WTC11 (cell line): ENCODE data around the gene WARS2. TPM values are rescaled to one million over a fixed set of nuclear protein-coding genes. Genes with fewer than 3 reads are reported as not detected.

Experiments used
- ATAC-seq: fragments of 200-7000 bp; cut with Tn5 transposase; 2 replicates; pipeline ENCODE4 v1.10.0; 2021; ENCODE audit warnings: mild to moderate bottlenecking, moderate library complexity
- CTCF ChIA-PET: fragments of 300-600 bp; sonication (Branson Sonifier 250); formaldehyde crosslinking; loops from one replicate; lab custom pipeline; 2021; ENCODE audit warnings: antibody characterized with exemption; lab: Charles Lee
- POLR2A ChIA-PET: fragments of 350-600 bp; sonication (Branson Sonifier 250); formaldehyde crosslinking; loops from one replicate; lab custom pipeline; 2021; ENCODE audit warnings: antibody characterized with exemption; lab: Charles Lee
- DNase-seq: peaks from one replicate; pipeline ENCODE4 v3.0.0; 2021; ENCODE audit warnings: low spot score
- H3K27ac Mint-ChIP-seq: 2 replicates; pipeline ENCODE4 v1.8.0; 2021; ENCODE audit warnings: mixed read lengths
- H3K27me3 Mint-ChIP-seq: 2 replicates; pipeline ENCODE4 v1.8.0; 2021; ENCODE audit warnings: low read depth, mild to moderate bottlenecking, moderate library complexity, mixed read lengths
- H3K36me3 Mint-ChIP-seq: 2 replicates; pipeline ENCODE4 v1.8.0; 2021; ENCODE audit warnings: mixed read lengths
- H3K4me1 Mint-ChIP-seq: 2 replicates; pipeline ENCODE4 v1.8.0; 2022; ENCODE audit warnings: mixed read lengths
- H3K4me3 Mint-ChIP-seq: 2 replicates; pipeline ENCODE4 v1.8.0; 2021; ENCODE audit warnings: mild to moderate bottlenecking, moderate library complexity, mixed read lengths
- H3K9me3 Mint-ChIP-seq: 2 replicates; pipeline ENCODE4 v1.8.0; 2021; ENCODE audit warnings: mixed read lengths
- CREB1 ChIP-seq: sonication (generic); formaldehyde crosslinking; IDR thresholded peaks from 2 replicates; pipeline ENCODE4 v1.8.0; 2023; ENCODE audit warnings: mild to moderate bottlenecking, missing genetic modification reagents
- FOXP1 ChIP-seq: sonication (generic); formaldehyde crosslinking; IDR thresholded peaks from 2 replicates; pipeline ENCODE4 v1.8.0; 2022; ENCODE audit warnings: missing genetic modification reagents, mild to moderate bottlenecking, moderate library complexity, borderline replicate concordance
- GABPB1 ChIP-seq: sonication (generic); formaldehyde crosslinking; IDR thresholded peaks from 2 replicates; pipeline ENCODE4 v1.8.1; 2023; ENCODE audit warnings: mild to moderate bottlenecking, missing genetic modification reagents
- GTF2I ChIP-seq: fragments of 250-450 bp; sonication (Bioruptor Pico); conservative IDR thresholded peaks from 2 replicates; pipeline ENCODE4 v1.4.0; 2021; ENCODE audit warnings: mild to moderate bottlenecking
- IRF2 ChIP-seq: sonication (generic); formaldehyde crosslinking; IDR thresholded peaks from 2 replicates; pipeline ENCODE4 v1.8.0; 2022; ENCODE audit warnings: low read depth, missing genetic modification reagents, borderline replicate concordance
- RORB ChIP-seq: fragments of 250-450 bp; sonication (Bioruptor Pico); IDR thresholded peaks from 2 replicates; pipeline ENCODE4 v1.9.0; 2021; ENCODE audit warnings: mild to moderate bottlenecking
- TEAD4 ChIP-seq: sonication (generic); formaldehyde crosslinking; IDR thresholded peaks from 2 replicates; pipeline ENCODE4 v1.8.0; 2022; ENCODE audit warnings: mild to moderate bottlenecking, missing genetic modification reagents
- ZNF138 ChIP-seq: sonication (generic); formaldehyde crosslinking; conservative IDR thresholded peaks from 2 replicates; pipeline ENCODE4 v1.8.1; 2022; ENCODE audit warnings: mild to moderate bottlenecking, moderate library complexity, missing genetic modification reagents
- ZNF317 ChIP-seq: sonication (generic); formaldehyde crosslinking; IDR thresholded peaks from 2 replicates; pipeline ENCODE4 v1.8.1; 2023; ENCODE audit warnings: low read depth, mild to moderate bottlenecking, moderate library complexity, missing genetic modification reagents, borderline replicate concordance
- total RNA-seq: library from RNA; stranded (reverse); gene quantifications from 3 replicates; pipeline ENCODE4 v1.2.3, GENCODE V29; 2021
- TF ChIP-seq, protein P1 (sequence below): fragments of 250-450 bp; sonication (Bioruptor Pico); IDR thresholded peaks from 2 replicates; pipeline ENCODE4 v1.9.0; 2021; ENCODE audit warnings: mild to moderate bottlenecking, borderline replicate concordance
- TF ChIP-seq, protein P2 (sequence below): sonication (generic); formaldehyde crosslinking; IDR thresholded peaks from 2 replicates; pipeline ENCODE4 v1.8.1; 2023; ENCODE audit warnings: mild to moderate bottlenecking, missing genetic modification reagents
- TF ChIP-seq, protein P3 (sequence below): sonication (generic); formaldehyde crosslinking; IDR thresholded peaks from 2 replicates; pipeline ENCODE4 v1.8.1; 2022; ENCODE audit warnings: missing genetic modification reagents, borderline replicate concordance
- TF ChIP-seq, protein P4 (sequence below): fragments of 250-450 bp; sonication (Bioruptor Pico); IDR thresholded peaks from 2 replicates; pipeline ENCODE4 v2.1.2; 2022; ENCODE audit warnings: mild to moderate bottlenecking, moderate library complexity
- TF ChIP-seq, protein P5 (sequence below): fragments of 250-450 bp; sonication (Bioruptor Pico); IDR thresholded peaks from 2 replicates; pipeline ENCODE4 v1.9.0; 2021; ENCODE audit warnings: moderate library complexity, mild to moderate bottlenecking, inconsistent platforms, borderline replicate concordance

WARS2 gene
- total RNA-seq, 1 experiment from 2014 or later, result 9.3 TPM

DNA sequence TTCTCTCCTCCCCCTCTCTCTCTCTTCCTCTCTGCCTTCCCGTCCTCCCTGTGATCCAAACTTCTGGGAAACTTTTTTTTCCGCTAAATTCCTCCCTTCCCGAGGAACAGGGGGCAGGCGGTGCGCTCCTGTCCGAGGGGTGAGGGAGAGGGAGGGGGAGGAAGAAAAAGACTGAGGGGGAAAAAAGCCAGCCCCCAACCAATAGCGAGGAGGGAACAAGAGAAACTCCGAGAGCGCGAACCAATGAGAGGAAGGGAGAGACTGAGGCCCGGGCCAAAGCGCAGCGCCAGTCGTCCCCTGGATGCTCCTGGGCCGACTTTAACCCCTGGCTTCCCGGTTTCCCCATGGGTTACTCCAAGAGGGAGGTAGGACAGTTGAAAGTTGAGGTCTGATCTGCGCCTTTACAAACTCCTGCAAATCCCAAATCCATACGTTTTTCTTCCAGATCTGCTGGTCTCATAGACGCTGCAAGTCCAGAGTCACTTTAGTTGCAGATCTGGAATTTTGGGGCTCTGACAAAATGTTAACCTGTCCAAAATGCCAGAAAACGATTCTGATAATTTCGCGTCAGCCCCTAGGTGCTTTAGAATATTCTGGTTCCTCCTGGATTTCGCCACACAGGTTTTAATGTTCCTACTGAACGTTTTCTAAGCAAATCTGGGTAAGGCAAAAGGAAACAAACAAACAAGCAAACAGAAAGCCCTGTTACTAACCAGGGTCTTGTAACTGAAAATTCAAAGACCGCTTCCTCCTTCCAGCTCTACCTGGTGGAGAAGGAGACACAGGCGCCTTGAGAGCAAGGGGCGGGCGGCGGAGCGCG, 152.1 kb downstream of the WARS2 start, which contains the start of gene TBX15 (continued):
- TF ChIP-seq, protein P1, sequence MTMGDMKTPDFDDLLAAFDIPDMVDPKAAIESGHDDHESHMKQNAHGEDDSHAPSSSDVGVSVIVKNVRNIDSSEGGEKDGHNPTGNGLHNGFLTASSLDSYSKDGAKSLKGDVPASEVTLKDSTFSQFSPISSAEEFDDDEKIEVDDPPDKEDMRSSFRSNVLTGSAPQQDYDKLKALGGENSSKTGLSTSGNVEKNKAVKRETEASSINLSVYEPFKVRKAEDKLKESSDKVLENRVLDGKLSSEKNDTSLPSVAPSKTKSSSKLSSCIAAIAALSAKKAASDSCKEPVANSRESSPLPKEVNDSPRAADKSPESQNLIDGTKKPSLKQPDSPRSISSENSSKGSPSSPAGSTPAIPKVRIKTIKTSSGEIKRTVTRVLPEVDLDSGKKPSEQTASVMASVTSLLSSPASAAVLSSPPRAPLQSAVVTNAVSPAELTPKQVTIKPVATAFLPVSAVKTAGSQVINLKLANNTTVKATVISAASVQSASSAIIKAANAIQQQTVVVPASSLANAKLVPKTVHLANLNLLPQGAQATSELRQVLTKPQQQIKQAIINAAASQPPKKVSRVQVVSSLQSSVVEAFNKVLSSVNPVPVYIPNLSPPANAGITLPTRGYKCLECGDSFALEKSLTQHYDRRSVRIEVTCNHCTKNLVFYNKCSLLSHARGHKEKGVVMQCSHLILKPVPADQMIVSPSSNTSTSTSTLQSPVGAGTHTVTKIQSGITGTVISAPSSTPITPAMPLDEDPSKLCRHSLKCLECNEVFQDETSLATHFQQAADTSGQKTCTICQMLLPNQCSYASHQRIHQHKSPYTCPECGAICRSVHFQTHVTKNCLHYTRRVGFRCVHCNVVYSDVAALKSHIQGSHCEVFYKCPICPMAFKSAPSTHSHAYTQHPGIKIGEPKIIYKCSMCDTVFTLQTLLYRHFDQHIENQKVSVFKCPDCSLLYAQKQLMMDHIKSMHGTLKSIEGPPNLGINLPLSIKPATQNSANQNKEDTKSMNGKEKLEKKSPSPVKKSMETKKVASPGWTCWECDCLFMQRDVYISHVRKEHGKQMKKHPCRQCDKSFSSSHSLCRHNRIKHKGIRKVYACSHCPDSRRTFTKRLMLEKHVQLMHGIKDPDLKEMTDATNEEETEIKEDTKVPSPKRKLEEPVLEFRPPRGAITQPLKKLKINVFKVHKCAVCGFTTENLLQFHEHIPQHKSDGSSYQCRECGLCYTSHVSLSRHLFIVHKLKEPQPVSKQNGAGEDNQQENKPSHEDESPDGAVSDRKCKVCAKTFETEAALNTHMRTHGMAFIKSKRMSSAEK (CRISPR knock-in tag), result no peak
- TF ChIP-seq FOXP1, result no peak
- no peak for TF ChIP-seq CREB1
- TF ChIP-seq ZNF138 (CRISPR knock-in tag), result no peak

DNA sequence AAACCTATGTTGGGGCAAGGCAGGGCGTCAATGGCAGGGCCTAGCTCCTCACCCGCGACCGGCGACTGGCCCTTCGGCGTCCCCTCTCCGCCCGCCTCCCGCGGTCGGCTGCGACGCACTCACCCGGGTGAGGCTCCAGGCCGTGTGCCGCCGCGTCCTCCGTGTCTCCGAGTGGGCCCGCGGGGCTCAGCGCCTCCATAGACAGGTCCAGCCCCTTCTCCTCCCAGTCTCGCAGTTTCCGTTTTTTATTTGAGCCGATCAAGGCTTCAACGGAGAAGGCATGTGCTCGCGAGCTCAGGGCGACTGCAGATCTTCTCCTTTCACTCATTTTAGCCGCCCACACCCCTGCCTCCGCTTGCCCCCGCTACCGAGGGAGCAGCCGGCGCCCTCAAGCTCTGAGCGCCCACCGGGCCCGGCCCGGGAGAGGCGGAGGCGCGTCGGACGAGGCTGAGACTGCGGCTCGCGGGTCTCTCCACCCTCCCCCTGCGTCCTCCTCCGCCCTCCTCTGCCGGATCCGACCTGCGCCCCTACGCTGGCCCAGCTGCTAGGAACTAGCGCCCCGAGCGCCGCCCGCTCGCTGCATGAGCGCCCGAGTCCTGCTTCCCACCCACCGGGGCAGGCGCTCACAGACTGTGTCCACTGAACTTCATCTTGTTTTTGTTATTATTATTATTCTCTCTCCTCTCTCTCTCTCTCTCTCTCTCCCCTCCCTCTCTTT, 152.8 kb downstream of the WARS2 start:
- Mint-ChIP-seq H3K36me3 (no peaks in the 10 kb centered on the region), H3K9me3 (no peaks in the 10 kb centered on the region), H3K4me1 (peaks cover 89% of the 10 kb centered on the region), H3K4me3 (peak overlapping the region; percentile 74), H3K27ac (no peak overlapping the region), H3K27me3 (peaks cover 100% of the 10 kb centered on the region)
- ATAC-seq (peak; percentile 18), DNase-seq (peak; percentile 66)
- CTCF ChIA-PET, result interaction anchor here (0.9 to 1.3 kb wide), 3 partner anchors 13 to 20 kb away, joined by 3 to 12 read pairs (median 4); no protein-coding TSS in a partner anchor
- POLR2A ChIA-PET, result no interaction called here
- TF ChIP-seq, protein P2, sequence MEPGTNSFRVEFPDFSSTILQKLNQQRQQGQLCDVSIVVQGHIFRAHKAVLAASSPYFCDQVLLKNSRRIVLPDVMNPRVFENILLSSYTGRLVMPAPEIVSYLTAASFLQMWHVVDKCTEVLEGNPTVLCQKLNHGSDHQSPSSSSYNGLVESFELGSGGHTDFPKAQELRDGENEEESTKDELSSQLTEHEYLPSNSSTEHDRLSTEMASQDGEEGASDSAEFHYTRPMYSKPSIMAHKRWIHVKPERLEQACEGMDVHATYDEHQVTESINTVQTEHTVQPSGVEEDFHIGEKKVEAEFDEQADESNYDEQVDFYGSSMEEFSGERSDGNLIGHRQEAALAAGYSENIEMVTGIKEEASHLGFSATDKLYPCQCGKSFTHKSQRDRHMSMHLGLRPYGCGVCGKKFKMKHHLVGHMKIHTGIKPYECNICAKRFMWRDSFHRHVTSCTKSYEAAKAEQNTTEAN (CRISPR knock-in tag), result 0 out of 2 replicates have a peak, but pooled peaks have one; percentile 60
- no peak for TF ChIP-seq GTF2I (CRISPR knock-in tag)
- TF ChIP-seq, protein P3, sequence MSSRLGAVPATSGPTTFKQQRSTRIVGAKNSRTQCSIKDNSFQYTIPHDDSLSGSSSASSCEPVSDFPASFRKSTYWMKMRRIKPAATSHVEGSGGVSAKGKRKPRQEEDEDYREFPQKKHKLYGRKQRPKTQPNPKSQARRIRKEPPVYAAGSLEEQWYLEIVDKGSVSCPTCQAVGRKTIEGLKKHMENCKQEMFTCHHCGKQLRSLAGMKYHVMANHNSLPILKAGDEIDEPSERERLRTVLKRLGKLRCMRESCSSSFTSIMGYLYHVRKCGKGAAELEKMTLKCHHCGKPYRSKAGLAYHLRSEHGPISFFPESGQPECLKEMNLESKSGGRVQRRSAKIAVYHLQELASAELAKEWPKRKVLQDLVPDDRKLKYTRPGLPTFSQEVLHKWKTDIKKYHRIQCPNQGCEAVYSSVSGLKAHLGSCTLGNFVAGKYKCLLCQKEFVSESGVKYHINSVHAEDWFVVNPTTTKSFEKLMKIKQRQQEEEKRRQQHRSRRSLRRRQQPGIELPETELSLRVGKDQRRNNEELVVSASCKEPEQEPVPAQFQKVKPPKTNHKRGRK (CRISPR knock-in tag), result peak; percentile 85; the same call in 1 of the 2 replicates

DNA sequence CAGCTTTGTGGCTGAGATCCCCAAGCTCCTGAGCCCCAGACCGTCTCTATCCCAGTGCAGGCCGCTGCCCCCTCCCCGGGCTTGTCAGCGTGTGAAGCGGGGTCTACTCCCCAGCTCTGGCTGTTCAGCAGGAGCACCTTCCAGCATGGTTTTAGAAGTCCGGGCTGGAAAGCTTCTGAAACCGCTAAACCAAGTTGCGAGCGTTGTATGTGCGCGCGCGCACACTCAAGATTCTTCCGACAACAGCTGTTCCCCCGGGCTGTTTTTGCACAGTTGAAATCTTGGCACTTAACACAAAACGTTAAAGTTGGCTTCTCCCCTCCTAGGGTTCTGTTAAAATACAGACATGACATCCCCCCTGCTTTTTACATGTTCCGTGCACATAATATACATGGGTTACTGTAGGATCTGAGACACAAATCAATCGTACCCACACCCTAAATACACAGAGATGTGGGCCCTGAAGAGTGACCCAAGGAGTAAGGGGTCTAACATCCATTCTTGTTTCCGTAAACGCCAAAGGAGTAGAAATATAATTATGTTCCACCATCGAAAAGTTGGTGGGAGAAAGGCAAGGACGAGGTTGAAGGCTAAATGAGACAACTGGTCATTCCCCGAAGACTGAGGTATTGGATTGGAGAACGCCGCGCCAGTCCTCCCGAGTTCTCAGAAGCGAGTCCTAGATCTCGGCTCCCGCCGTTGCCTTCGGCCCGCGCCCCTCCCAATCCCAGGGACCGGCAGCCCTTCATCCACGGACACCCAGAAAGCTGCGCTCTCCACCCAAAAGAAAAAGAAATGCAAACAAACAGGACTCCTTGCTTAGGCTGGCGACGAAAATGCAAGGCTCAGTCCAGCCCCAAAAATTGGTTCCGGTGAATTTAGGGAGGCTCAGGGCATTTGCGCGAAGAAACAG, 153.6 kb downstream of the WARS2 start:
- H3K36me3 Mint-ChIP-seq, result no peaks in the 10 kb centered on the region
- peaks cover 100% of the 10 kb centered on the region for H3K27me3 Mint-ChIP-seq
- no peaks in the 10 kb centered on the region for H3K9me3 Mint-ChIP-seq
- TF ChIP-seq IRF2 (no peak), ZNF138 (CRISPR knock-in tag) (no peak), RORB (no peak), ZNF317 (CRISPR knock-in tag) (no peak), TEAD4 (CRISPR knock-in tag) (no peak), GABPB1 (no peak)
- TF ChIP-seq, protein P4, sequence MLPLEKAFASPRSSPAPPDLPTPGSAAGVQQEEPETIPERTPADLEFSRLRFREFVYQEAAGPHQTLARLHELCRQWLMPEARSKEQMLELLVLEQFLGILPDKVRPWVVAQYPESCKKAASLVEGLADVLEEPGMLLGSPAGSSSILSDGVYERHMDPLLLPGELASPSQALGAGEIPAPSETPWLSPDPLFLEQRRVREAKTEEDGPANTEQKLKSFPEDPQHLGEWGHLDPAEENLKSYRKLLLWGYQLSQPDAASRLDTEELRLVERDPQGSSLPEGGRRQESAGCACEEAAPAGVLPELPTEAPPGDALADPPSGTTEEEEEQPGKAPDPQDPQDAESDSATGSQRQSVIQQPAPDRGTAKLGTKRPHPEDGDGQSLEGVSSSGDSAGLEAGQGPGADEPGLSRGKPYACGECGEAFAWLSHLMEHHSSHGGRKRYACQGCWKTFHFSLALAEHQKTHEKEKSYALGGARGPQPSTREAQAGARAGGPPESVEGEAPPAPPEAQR (CRISPR knock-in tag), result no peak
- TF ChIP-seq, protein P5, sequence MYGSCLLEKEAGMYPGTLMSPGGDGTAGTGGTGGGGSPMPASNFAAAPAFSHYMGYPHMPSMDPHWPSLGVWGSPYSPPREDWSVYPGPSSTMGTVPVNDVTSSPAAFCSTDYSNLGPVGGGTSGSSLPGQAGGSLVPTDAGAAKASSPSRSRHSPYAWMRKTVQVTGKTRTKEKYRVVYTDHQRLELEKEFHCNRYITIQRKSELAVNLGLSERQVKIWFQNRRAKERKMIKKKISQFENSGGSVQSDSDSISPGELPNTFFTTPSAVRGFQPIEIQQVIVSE (CRISPR knock-in tag), result no peak
- no peak overlapping the region for H3K27ac Mint-ChIP-seq
- peak overlapping the region; percentile 74 for H3K4me3 Mint-ChIP-seq
- CTCF ChIA-PET, result interaction anchor here (0.5 to 3.5 kb wide), 6 partner anchors 13 to 1401 kb away, joined by 3 to 36 read pairs (median 4); no protein-coding TSS in a partner anchor
- no peak for DNase-seq
- no peak for ATAC-seq
- POLR2A ChIA-PET, result no interaction called here
- peaks cover 83% of the 10 kb centered on the region for H3K4me1 Mint-ChIP-seq
